GM18507 (cell line): ENCODE results near the gene COMMD1.
"Not testable (repeated sequence)": the region's sequence is repeated elsewhere in the genome, so short reads cannot be mapped to it uniquely, and the experiment has no call there.

Experiments used
- DNase-seq: peaks from one replicate; pipeline ENCODE4 v3.0.0; 2011; ENCODE audit warnings: low read depth; ENCODE audit not compliant: insufficient read length; ENCODE audit errors: extremely low spot score
- FAIRE-seq: peaks from 2 replicates; lab custom pipeline; 2011; peaks lifted over from hg19 to GRCh38; lab: Jason Lieb, UNC

The COMMD1 gene

GRCh38 chr2:61905372-61906185 lies at the start of gene COMMD1:
Gene COMMD1 (plus strand): TSS chr2:61905674. CDS start chr2:61905679, 5 bp downstream.
- DNase-seq (peak; percentile 48), FAIRE-seq (peak; percentile 92)

DNA sequence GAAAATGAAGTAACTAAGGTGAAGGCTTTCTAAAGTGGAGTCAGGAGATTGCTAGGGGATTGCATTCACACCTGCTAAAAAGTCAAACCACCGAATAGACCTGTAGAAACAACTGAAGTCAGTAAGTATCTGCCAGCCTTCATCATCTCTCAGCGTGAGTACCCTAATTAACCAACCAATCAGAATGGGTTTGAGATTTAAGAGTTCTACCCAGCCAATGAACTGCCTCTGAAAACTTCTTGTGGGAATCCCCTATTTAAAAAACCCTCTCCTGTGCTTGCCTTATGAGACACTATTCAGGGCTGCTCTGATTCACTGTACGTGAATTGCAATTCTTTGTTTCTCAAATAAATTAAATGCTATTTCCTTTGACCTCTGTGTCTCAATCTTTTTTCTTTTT lies 48.2 kb upstream of the COMMD1 start:
- DNase-seq (no peak), FAIRE-seq (no peak)

GRCh38 chr2:61862085-61862484 lies 43.4 kb upstream of the COMMD1 start:
- DNase-seq (no peak), FAIRE-seq (no peak)

GRCh38 chr2:61866482-61867089 lies 38.9 kb upstream of the COMMD1 start:
- not testable (repeated sequence) for DNase-seq, FAIRE-seq

DNA sequence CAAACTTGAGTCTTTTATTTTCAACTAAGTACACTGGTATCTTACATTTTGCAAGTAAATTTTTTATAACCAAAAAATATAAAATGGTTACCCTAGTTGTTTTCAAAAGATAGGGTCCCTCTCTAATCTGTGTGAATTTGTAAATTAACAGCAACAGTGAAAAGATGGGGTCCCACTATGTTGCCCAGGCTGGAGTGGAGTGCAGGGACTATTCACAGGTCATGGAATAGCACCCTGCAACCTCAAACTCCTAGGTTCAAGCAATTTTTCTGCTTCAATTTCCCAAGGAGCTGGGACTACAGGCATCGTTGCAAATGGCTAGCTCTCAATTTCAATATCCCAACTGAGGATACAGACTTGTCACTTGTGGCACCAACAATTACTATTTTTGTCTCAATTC lies 29.1 kb upstream of the COMMD1 start:
- no peak for DNase-seq

GRCh38 chr2:61877571-61878245 lies 27.8 kb upstream of the COMMD1 start:
- DNase-seq (no peak), FAIRE-seq (no peak)

More for the DNA sequence above, 29.1 kb upstream of the COMMD1 start:
- no peak for FAIRE-seq

DNA sequence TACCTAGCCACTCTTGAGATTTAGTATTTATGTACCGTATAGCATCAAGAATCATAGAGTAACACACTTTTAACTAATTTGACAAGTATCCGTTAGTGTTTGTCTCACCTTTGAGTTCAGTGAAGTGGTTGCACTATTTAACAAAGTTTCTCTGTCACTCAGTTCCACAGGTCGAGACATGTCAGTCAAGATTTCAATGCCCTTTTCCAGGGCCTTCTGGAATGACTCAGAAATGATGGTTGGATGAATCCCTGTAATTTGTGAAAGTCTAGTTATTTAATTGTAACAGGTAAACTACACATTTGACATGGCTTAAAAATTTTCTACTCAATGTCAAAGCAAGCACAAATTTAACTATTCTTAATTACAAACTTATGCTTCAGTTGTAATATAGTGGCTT lies 26.7 kb upstream of the COMMD1 start:
- no peak for DNase-seq
- FAIRE-seq, result no peak

GRCh38 chr2:61879351-61879750 lies 26.1 kb upstream of the COMMD1 start:
- FAIRE-seq, DNase-seq: not testable (repeated sequence)

DNA sequence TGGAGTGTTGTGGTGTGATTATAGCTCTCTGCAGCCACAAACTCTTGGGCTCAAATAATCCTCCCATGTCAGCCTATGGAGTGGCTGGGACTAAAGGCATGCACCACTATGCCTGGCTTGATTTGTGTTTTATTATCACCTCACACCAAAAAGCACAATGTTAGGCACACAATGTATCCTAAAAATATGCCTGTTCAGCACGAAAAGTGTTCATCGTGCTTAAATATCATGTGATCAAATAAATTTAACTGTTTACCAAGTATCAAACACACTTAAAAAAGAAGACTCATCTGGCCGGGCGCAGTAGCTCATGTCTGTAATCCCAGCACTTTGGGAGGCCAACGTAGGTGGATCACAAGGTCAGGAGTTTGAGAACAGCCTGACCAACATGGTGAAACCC lies 22.6 kb upstream of the COMMD1 start:
- DNase-seq (no peak), FAIRE-seq (no peak)

- DNase-seq (no peak), FAIRE-seq (no peak)
Measured at GRCh38 chr2:61885896-61886603, 19.4 kb upstream of the COMMD1 start.

DNA sequence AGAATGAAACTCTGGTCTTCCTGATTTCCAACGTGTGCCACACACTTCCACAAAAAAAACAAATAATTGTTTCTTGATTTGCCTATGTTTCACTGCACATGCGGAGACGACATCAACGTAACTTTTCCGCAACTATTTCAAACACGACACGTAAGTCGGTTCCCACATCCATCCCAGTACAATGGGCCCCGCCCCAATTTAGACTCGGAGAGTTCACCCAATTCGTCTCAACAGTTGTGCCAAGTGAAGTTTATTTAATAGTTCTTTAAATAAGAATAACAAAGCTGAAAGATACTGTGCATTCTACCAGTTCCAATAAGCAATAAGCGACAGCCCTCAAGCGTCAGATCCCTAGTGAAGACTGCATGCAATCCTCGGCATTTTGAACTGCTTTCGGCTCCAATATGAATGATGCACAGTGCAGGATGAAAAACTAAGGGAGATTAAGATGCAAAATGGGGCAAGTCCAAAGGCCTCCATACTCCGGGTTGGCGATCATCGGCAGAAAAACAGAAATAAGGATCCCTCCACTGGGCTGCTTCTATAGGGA lies 17.7 kb upstream of the COMMD1 start:
- FAIRE-seq (no peak), DNase-seq (no peak)

GRCh38 chr2:61888267-61889055 lies 17.0 kb upstream of the COMMD1 start, which contains the start of gene CCT4:
Gene CCT4 (minus strand): TSS chr2:61888656. CDS start chr2:61888507, 149 bp downstream.
- FAIRE-seq (peak; percentile 79), DNase-seq (peak; percentile 78)

GRCh38 chr2:61898810-61899209 lies 6.7 kb upstream of the COMMD1 start:
- DNase-seq, result no peak

GRCh38 chr2:61900281-61900680 lies 5.2 kb upstream of the COMMD1 start:
- FAIRE-seq (no peak), DNase-seq (no peak)

More at GRCh38 chr2:61898810-61899209, 6.7 kb upstream of the COMMD1 start:
- no peak for FAIRE-seq

DNA sequence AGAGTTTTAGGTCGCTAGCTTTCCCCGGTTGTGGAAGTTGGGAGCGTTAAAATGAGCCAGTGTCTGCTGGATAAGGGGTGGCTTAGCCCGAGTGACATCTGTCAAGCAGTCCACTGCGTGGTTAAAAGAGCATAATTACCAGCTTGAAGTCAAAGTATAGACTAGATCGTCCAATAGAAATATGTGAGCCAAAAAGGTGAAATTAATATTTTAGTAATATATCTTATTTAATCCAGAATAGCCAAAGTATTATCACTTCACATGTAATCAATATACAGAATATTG lies 654 bp downstream of the COMMD1 start:
- FAIRE-seq (no peak), DNase-seq (no peak)

DNA sequence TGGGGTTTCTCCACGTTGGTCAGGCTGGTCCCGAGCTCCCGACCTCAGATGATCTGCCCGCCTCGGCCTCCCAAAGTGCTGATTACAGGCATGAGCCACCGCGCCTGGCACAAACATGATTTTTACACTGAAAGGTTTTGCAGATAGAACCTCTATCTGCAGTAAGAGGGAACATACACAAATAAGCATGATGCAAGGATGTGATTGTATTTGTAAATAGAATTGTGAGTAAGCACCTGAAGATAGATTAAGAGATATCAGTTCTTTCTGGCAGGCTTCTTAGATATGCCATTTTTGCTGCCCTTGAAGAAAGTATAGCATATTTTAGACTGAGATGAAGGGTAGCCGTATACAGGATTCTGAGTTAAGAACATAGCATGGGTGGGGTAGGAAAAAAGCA lies 3.6 kb downstream of the COMMD1 start:
- FAIRE-seq (no peak), DNase-seq (no peak)

GRCh38 chr2:61910603-61911002 lies 5.1 kb downstream of the COMMD1 start:
- FAIRE-seq, result no peak
- DNase-seq, result no peak

- DNase-seq (no peak), FAIRE-seq (no peak)
Measured at GRCh38 chr2:61911510-61911909, 6.0 kb downstream of the COMMD1 start.

- FAIRE-seq, result not testable (repeated sequence)
Measured at GRCh38 chr2:61914794-61915193, 9.3 kb downstream of the COMMD1 start.

More at GRCh38 chr2:61914794-61915193, 9.3 kb downstream of the COMMD1 start:
- not testable (repeated sequence) for DNase-seq
